WTC11 (cell line): ENCODE measurements around the gene SLC15A2. TPM values are rescaled to one million over a fixed set of nuclear protein-coding genes. Genes with fewer than 3 reads are reported as not detected.
A peak's percentile ranks its signal among the peaks of the same experiment; 100 is the strongest.

ENCODE experiments used
- ATAC-seq: fragments of 200-7000 bp; cut with Tn5 transposase; 2 replicates; pipeline ENCODE4 v1.10.0; 2021; ENCODE audit warnings: mild to moderate bottlenecking, moderate library complexity
- Bru-seq: library from RNA; stranded (reverse); fragments of 400-500 nt; gene quantifications from one replicate; lab custom pipeline; 2021; lab: Mats Ljungman, UMichigan
- CTCF ChIA-PET: fragments of 300-600 bp; sonication (Branson Sonifier 250); formaldehyde crosslinking; loops from one replicate; lab custom pipeline; 2021; ENCODE audit warnings: antibody characterized with exemption; lab: Charles Lee
- POLR2A ChIA-PET: fragments of 350-600 bp; sonication (Branson Sonifier 250); formaldehyde crosslinking; loops from one replicate; lab custom pipeline; 2021; ENCODE audit warnings: antibody characterized with exemption; lab: Charles Lee
- DNase-seq: peaks from one replicate; pipeline ENCODE4 v3.0.0; 2021; ENCODE audit warnings: low spot score
- H3K27ac Mint-ChIP-seq: 2 replicates; pipeline ENCODE4 v1.8.0; 2021; ENCODE audit warnings: mixed read lengths
- H3K27me3 Mint-ChIP-seq: 2 replicates; pipeline ENCODE4 v1.8.0; 2021; ENCODE audit warnings: low read depth, mild to moderate bottlenecking, moderate library complexity, mixed read lengths
- H3K36me3 Mint-ChIP-seq: 2 replicates; pipeline ENCODE4 v1.8.0; 2021; ENCODE audit warnings: mixed read lengths
- H3K4me1 Mint-ChIP-seq: 2 replicates; pipeline ENCODE4 v1.8.0; 2022; ENCODE audit warnings: mixed read lengths
- H3K4me3 Mint-ChIP-seq: 2 replicates; pipeline ENCODE4 v1.8.0; 2021; ENCODE audit warnings: mild to moderate bottlenecking, moderate library complexity, mixed read lengths
- H3K9me3 Mint-ChIP-seq: 2 replicates; pipeline ENCODE4 v1.8.0; 2021; ENCODE audit warnings: mixed read lengths
- CREB1 ChIP-seq: sonication (generic); formaldehyde crosslinking; IDR thresholded peaks from 2 replicates; pipeline ENCODE4 v1.8.0; 2023; ENCODE audit warnings: mild to moderate bottlenecking, missing genetic modification reagents
- KAT7 ChIP-seq: sonication (generic); formaldehyde crosslinking; IDR thresholded peaks from 2 replicates; pipeline ENCODE4 v1.8.1; 2023; ENCODE audit warnings: missing genetic modification reagents, mild to moderate bottlenecking, borderline replicate concordance
- SP1 ChIP-seq: sonication (generic); formaldehyde crosslinking; conservative IDR thresholded peaks from 2 replicates; pipeline ENCODE4 v1.8.1; 2022; ENCODE audit warnings: missing genetic modification reagents
- ZNF138 ChIP-seq: sonication (generic); formaldehyde crosslinking; conservative IDR thresholded peaks from 2 replicates; pipeline ENCODE4 v1.8.1; 2022; ENCODE audit warnings: mild to moderate bottlenecking, moderate library complexity, missing genetic modification reagents
- ZNF317 ChIP-seq: sonication (generic); formaldehyde crosslinking; IDR thresholded peaks from 2 replicates; pipeline ENCODE4 v1.8.1; 2023; ENCODE audit warnings: low read depth, mild to moderate bottlenecking, moderate library complexity, missing genetic modification reagents, borderline replicate concordance
- long read RNA-seq, 3 experiments: library from RNA in 1 of 3; library from capped mRNA in 1 of 3; library from polyadenylated mRNA in 1 of 3; unstranded in 2 of 3; stranded (forward) in 1 of 3; transcript quantifications; one replicate each; pipeline ENCODE4 v2.0.0, GENCODE V29; 2021
- total RNA-seq: library from RNA; stranded (reverse); gene quantifications from 3 replicates; pipeline ENCODE4 v1.2.3, GENCODE V29; 2021
- TF ChIP-seq, protein P1 (sequence below): fragments of 250-450 bp; sonication (Bioruptor Pico); conservative IDR thresholded peaks from 2 replicates; pipeline ENCODE4 v1.9.0; 2021; ENCODE audit warnings: mild to moderate bottlenecking
- TF ChIP-seq, protein P2 (sequence below): sonication (generic); formaldehyde crosslinking; IDR thresholded peaks from 2 replicates; pipeline ENCODE4 v1.8.1; 2023; ENCODE audit warnings: mild to moderate bottlenecking, missing genetic modification reagents
- TF ChIP-seq, protein P3 (sequence below): sonication (generic); formaldehyde crosslinking; IDR thresholded peaks from 2 replicates; pipeline ENCODE4 v1.8.0; 2022; ENCODE audit warnings: mild to moderate bottlenecking, missing genetic modification reagents
- TF ChIP-seq, protein P4 (sequence below): sonication (generic); formaldehyde crosslinking; IDR thresholded peaks from 2 replicates; pipeline ENCODE4 v1.8.1; 2023; ENCODE audit warnings: mild to moderate bottlenecking, moderate library complexity, missing genetic modification reagents
- TF ChIP-seq, protein P5 (sequence below): sonication (generic); formaldehyde crosslinking; conservative IDR thresholded peaks from 2 replicates; pipeline ENCODE4 v1.8.1; 2023; ENCODE audit warnings: mild to moderate bottlenecking, low read depth, missing genetic modification reagents, moderate library complexity
- TF ChIP-seq, protein P6 (sequence below): sonication (generic); formaldehyde crosslinking; IDR thresholded peaks from 2 replicates; pipeline ENCODE4 v1.8.1; 2023; ENCODE audit warnings: mild to moderate bottlenecking, missing genetic modification reagents, moderate library complexity

SLC15A2 gene, protein sequence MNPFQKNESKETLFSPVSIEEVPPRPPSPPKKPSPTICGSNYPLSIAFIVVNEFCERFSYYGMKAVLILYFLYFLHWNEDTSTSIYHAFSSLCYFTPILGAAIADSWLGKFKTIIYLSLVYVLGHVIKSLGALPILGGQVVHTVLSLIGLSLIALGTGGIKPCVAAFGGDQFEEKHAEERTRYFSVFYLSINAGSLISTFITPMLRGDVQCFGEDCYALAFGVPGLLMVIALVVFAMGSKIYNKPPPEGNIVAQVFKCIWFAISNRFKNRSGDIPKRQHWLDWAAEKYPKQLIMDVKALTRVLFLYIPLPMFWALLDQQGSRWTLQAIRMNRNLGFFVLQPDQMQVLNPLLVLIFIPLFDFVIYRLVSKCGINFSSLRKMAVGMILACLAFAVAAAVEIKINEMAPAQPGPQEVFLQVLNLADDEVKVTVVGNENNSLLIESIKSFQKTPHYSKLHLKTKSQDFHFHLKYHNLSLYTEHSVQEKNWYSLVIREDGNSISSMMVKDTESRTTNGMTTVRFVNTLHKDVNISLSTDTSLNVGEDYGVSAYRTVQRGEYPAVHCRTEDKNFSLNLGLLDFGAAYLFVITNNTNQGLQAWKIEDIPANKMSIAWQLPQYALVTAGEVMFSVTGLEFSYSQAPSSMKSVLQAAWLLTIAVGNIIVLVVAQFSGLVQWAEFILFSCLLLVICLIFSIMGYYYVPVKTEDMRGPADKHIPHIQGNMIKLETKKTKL
- 2.4 to 3.8 TPM (median 3.4 TPM) in 3 replicates for total RNA-seq
- Bru-seq, nascent RNA, result percentile 52 among the genes with signal in this experiment
- long read RNA-seq, experiment 1, full-length matches to known transcripts, result 3 of 8 reads
- long read RNA-seq, experiment 1, partial matches to known transcripts, result 2 of 8 reads
- long read RNA-seq, experiment 1, other reads (novel, unspliced or antisense), result 3 of 8 reads
- long read RNA-seq, experiment 2, full-length matches to known transcripts, result 1 of 4 reads
- long read RNA-seq, experiment 2, partial matches to known transcripts, result 2 of 4 reads
- long read RNA-seq, experiment 2, other reads (novel, unspliced or antisense), result 1 of 4 reads
- long read RNA-seq, experiment 3, full-length matches to known transcripts, result 1 of 2 reads
- long read RNA-seq, experiment 3, partial matches to known transcripts, result 1 of 2 reads
- long read RNA-seq, experiment 3, other reads (novel, unspliced or antisense), result 0 of 2 reads

DNA sequence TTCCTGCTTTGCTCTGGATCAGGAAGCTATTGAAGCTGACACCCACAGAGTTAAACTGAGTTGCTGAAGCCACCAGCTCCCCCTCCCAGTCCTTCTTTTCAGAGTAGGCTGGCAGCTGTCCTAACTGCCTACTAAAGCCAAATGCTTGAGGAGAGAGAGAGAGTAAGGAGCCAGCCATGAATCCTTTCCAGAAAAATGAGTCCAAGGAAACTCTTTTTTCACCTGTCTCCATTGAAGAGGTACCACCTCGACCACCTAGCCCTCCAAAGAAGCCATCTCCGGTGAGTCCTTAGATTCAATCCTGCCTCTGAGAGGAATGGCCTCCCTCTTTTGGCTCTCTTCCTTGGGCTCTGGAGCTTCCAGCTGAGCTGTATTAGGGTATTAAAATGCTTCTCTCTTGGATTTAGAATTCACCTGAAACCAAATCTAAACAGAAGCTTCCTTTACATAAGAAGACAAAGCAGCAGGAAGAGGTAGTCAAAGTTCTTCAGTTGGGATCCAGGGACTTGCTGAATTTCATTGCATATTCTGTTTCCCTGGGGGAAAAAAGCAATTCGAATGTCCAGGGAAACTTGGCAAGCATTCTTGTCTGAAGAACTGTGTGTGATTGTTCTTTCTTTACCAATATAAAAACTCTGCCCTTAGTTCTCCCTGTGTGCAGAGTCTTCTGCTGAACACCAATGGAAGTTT, at the start of gene SLC15A2:
SLC15A2 (plus strand) TSS at position 101 of the 690 bp plus-strand sequence; CDS start at position 177, 76 bp downstream.
- peak; percentile 88 for ATAC-seq
- Mint-ChIP-seq H3K4me3 (peak within 1 kb of the TSS; percentile 57), H3K4me1 (peaks cover 51% of the 10 kb centered on the region), H3K36me3 (peaks cover 12% of the 10 kb centered on the region)
- TF ChIP-seq CREB1 (no peak), SP1 (0 out of 2 replicates have a peak, but pooled peaks have one; percentile 24), KAT7 (CRISPR knock-in tag) (0 out of 2 replicates have a peak, but pooled peaks have one; percentile 16)
- TF ChIP-seq, protein P1, sequence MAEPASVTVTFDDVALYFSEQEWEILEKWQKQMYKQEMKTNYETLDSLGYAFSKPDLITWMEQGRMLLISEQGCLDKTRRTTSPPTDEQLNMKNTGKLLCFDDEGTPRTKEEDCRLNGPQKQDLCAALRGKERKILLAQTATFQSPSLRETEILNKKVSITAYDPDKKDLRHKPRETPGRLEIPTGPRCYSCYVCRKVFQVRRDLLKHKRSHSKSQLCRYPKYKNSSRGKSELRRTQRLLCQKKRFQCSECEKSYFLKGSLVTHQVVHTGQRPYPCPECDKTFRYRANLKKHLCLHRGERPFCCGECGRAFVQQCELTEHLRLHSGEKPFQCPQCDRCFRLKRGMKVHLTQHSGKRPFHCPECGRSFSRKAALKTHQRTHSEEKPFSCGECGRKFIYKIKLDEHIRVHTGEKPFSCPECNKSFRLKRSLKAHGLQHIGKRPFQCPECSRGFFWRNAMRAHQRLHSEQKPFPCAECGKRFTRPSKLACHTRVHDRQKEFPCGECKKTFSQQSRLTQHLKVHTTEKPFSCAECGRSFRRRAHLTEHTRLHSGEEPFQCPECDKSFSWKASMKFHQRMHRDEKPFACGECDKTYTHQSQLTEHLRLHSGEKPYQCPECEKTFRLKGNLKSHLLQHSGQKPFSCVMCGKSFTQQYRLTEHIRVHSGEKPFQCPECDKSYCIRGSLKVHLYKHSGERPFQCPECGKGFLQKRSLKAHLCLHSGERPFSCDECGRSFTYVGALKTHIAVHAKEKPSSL (CRISPR knock-in tag), result no peak
- TF ChIP-seq, all 79 proteins: peak for 2
- CTCF ChIA-PET, result interaction anchor here (0.8 to 4.4 kb wide), 6 partner anchors 10 to 102 kb away, joined by 3 to 34 read pairs (median 4); no protein-coding TSS in a partner anchor
- Mint-ChIP-seq H3K9me3 (no peaks in the 10 kb centered on the region), H3K27me3 (no peaks in the 10 kb centered on the region), H3K27ac (peak within 1 kb of the TSS; percentile 99)
- DNase-seq, result peak; percentile 18
- POLR2A ChIA-PET, result interaction anchor here (0.9 kb wide), 1 partner anchor 145 kb away, joined by 3 read pairs; the partner anchor contains the start of gene GOLGB1

DNA sequence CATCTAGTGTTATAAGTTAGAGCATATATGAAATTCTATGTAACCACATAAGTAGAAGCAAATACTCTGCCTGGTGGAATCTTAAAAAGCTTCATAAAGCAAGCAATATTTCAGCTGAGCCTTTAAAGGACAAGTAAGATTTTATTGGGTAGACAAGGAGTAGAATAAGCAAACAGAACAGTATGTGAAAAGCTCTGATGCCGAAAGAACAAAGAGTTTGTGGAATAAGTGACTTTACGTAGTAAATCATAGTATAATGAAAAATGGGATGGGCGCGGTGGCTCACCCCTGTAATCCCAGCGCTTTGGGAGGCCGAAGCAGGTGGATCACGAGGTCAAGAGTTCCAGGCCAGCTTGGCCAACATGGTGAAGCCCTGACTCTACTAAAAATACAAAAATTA, 49.3 kb upstream of the SLC15A2 start:
- H3K36me3 Mint-ChIP-seq, result no peaks in the 10 kb centered on the region
- ChIA-PET CTCF (no interaction called here), POLR2A (no interaction called here)
- H3K4me1 Mint-ChIP-seq, result peaks cover 3% of the 10 kb centered on the region; the same call in 1 of the 2 replicates
- ATAC-seq (no peak), DNase-seq (no peak)
- TF ChIP-seq, protein P2, sequence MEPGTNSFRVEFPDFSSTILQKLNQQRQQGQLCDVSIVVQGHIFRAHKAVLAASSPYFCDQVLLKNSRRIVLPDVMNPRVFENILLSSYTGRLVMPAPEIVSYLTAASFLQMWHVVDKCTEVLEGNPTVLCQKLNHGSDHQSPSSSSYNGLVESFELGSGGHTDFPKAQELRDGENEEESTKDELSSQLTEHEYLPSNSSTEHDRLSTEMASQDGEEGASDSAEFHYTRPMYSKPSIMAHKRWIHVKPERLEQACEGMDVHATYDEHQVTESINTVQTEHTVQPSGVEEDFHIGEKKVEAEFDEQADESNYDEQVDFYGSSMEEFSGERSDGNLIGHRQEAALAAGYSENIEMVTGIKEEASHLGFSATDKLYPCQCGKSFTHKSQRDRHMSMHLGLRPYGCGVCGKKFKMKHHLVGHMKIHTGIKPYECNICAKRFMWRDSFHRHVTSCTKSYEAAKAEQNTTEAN (CRISPR knock-in tag), result no peak
- no peaks in the 10 kb centered on the region for H3K27me3 Mint-ChIP-seq
- no peak overlapping the region for H3K27ac Mint-ChIP-seq
- H3K4me3 Mint-ChIP-seq, result no peak overlapping the region
- H3K9me3 Mint-ChIP-seq, result 0 out of 2 replicates have a peak, but pooled peaks cover 7% of the 10 kb centered on the region

DNA sequence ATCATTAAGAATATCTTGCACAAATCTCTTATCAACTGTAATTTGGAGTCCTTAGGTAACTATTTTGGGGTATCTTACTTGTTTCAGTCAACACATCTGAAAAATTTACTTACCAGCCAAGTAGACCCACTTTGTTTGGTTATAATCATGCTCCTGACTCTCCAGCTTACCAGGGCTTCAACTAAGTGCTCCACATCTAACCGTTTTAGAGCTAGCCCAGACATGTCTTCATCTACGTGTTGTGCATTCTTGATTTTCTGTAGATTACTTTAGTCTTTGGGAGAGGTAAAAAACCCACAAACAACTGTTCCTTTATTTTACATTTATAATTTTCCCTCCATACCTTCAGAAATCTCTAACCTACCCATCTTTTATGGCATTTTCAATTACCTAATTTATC, 41.9 kb upstream of the SLC15A2 start:
- ChIA-PET CTCF (no interaction called here), POLR2A (no interaction called here)
- no peaks in the 10 kb centered on the region for H3K9me3 Mint-ChIP-seq
- H3K36me3 Mint-ChIP-seq, result peaks cover 3% of the 10 kb centered on the region; the same call in 1 of the 2 replicates
- no peak overlapping the region for H3K4me3 Mint-ChIP-seq
- H3K27me3 Mint-ChIP-seq, result no peaks in the 10 kb centered on the region
- DNase-seq (no peak), ATAC-seq (no peak)
- H3K27ac Mint-ChIP-seq, result no peak overlapping the region
- peaks cover 7% of the 10 kb centered on the region for H3K4me1 Mint-ChIP-seq
- TF ChIP-seq, protein P3, sequence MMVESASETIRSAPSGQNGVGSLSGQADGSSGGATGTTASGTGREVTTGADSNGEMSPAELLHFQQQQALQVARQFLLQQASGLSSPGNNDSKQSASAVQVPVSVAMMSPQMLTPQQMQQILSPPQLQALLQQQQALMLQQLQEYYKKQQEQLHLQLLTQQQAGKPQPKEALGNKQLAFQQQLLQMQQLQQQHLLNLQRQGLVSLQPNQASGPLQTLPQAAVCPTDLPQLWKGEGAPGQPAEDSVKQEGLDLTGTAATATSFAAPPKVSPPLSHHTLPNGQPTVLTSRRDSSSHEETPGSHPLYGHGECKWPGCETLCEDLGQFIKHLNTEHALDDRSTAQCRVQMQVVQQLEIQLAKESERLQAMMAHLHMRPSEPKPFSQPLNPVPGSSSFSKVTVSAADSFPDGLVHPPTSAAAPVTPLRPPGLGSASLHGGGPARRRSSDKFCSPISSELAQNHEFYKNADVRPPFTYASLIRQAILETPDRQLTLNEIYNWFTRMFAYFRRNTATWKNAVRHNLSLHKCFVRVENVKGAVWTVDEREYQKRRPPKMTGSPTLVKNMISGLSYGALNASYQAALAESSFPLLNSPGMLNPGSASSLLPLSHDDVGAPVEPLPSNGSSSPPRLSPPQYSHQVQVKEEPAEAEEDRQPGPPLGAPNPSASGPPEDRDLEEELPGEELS (CRISPR knock-in tag), result no peak
- TF ChIP-seq, protein P4, sequence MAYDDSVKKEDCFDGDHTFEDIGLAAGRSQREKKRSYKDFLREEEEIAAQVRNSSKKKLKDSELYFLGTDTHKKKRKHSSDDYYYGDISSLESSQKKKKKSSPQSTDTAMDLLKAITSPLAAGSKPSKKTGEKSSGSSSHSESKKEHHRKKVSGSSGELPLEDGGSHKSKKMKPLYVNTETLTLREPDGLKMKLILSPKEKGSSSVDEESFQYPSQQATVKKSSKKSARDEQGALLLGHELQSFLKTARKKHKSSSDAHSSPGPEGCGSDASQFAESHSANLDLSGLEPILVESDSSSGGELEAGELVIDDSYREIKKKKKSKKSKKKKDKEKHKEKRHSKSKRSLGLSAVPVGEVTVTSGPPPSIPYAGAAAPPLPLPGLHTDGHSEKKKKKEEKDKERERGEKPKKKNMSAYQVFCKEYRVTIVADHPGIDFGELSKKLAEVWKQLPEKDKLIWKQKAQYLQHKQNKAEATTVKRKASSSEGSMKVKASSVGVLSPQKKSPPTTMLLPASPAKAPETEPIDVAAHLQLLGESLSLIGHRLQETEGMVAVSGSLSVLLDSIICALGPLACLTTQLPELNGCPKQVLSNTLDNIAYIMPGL (CRISPR knock-in tag), result no peak
- TF ChIP-seq ZNF317 (no peak), ZNF138 (CRISPR knock-in tag) (no peak)
- TF ChIP-seq, protein P5, sequence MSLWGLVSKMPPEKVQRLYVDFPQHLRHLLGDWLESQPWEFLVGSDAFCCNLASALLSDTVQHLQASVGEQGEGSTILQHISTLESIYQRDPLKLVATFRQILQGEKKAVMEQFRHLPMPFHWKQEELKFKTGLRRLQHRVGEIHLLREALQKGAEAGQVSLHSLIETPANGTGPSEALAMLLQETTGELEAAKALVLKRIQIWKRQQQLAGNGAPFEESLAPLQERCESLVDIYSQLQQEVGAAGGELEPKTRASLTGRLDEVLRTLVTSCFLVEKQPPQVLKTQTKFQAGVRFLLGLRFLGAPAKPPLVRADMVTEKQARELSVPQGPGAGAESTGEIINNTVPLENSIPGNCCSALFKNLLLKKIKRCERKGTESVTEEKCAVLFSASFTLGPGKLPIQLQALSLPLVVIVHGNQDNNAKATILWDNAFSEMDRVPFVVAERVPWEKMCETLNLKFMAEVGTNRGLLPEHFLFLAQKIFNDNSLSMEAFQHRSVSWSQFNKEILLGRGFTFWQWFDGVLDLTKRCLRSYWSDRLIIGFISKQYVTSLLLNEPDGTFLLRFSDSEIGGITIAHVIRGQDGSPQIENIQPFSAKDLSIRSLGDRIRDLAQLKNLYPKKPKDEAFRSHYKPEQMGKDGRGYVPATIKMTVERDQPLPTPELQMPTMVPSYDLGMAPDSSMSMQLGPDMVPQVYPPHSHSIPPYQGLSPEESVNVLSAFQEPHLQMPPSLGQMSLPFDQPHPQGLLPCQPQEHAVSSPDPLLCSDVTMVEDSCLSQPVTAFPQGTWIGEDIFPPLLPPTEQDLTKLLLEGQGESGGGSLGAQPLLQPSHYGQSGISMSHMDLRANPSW, result no peak
- TF ChIP-seq, protein P6, sequence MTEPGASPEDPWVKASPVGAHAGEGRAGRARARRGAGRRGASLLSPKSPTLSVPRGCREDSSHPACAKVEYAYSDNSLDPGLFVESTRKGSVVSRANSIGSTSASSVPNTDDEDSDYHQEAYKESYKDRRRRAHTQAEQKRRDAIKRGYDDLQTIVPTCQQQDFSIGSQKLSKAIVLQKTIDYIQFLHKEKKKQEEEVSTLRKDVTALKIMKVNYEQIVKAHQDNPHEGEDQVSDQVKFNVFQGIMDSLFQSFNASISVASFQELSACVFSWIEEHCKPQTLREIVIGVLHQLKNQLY (CRISPR knock-in tag), result no peak
